ENCODE data around the gene PLSCR1. TPM values are rescaled to one million over a fixed set of nuclear protein-coding genes. Genes with fewer than 3 reads are reported as not detected.
"Not testable (repeated sequence)": the region's sequence is repeated elsewhere in the genome, so short reads cannot be mapped to it uniquely, and the experiment has no call there.

The PLSCR1 gene
- total RNA-seq, 1 donor from 2014 or later: 12.0 TPM

DNA sequence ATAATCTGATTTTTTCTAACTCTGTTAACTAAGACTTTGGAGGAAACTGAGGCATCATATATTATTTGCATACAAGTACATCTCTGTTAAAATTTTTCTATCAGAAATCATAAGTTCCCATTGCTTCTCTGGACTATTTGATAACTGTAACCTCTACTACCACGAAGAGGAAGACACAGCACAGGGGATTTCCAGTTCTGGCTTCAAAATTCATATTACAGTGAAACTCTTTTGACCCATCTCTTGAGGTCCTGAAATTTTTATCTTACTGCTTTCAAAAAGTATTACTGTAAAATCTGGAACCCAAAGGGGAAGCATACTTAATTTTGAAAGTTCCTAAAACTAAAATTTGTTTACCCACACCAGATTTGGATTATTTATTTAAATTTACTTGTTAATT, 4.2 kb downstream of the PLSCR1 start:
- peak overlapping the region; percentile 92 for H3K27ac ChIP-seq (ENCODE audit: low read depth, low read length)

DNA sequence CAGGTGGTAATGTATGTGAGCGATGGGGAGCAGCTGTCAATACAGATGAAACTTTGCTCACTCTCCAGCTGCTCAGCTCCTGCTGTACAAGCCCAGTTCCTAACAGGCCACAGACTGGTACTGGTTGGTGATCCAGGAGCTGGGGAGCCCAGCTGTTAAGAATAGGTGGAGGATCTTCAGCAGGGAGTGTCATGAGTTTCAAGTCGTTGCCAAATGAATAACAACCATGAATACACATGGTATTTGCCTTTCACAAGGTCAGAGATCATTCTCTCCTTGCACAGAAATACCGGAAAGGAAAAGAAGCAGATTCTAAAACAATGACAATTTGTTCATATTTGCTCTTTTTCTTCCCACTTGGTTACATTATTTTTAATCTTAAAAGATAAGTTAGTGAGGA, 5.1 kb downstream of the PLSCR1 start:
- Histone ChIP-seq H3K4me1 (ENCODE audit: control insufficient read depth in 3 of 3, insufficient read depth in 3 of 3, low read length in 3 of 3) (peaks cover 0 to 7% (median 4%) of the 10 kb centered on the region in 3 donors), H3K4me3 (ENCODE audit: low read length in 3 of 3) (no peak overlapping the region), H3K9me3 (ENCODE audit: control insufficient read depth in 3 of 3, low read length in 3 of 3) (no peaks in the 10 kb centered on the region), H3K27me3 (ENCODE audit: control insufficient read depth in 3 of 3, insufficient read depth in 3 of 3, low read length in 3 of 3) (no peaks in the 10 kb centered on the region), H3K27ac (ENCODE audit: low read depth, low read length) (peak overlapping the region; percentile 92), H3K9ac (ENCODE audit: low read depth in 1 of 3, low read length in 3 of 3) (no peak overlapping the region), H3K36me3 (ENCODE audit: control insufficient read depth in 3 of 3, insufficient read depth in 3 of 3, low read length in 3 of 3) (no peaks in the 10 kb centered on the region)

More for the DNA sequence above, 4.2 kb downstream of the PLSCR1 start:
- Histone ChIP-seq H3K36me3 (ENCODE audit: control insufficient read depth in 3 of 3, insufficient read depth in 3 of 3, low read length in 3 of 3) (no peaks in the 10 kb centered on the region), H3K9ac (ENCODE audit: low read depth in 1 of 3, low read length in 3 of 3) (no peak overlapping the region), H3K4me1 (ENCODE audit: control insufficient read depth in 3 of 3, insufficient read depth in 3 of 3, low read length in 3 of 3) (peaks cover 0 to 7% (median 4%) of the 10 kb centered on the region in 3 donors), H3K27me3 (ENCODE audit: control insufficient read depth in 3 of 3, insufficient read depth in 3 of 3, low read length in 3 of 3) (no peaks in the 10 kb centered on the region), H3K9me3 (ENCODE audit: control insufficient read depth in 3 of 3, low read length in 3 of 3) (no peaks in the 10 kb centered on the region), H3K4me3 (ENCODE audit: low read length in 3 of 3) (no peak overlapping the region)

DNA sequence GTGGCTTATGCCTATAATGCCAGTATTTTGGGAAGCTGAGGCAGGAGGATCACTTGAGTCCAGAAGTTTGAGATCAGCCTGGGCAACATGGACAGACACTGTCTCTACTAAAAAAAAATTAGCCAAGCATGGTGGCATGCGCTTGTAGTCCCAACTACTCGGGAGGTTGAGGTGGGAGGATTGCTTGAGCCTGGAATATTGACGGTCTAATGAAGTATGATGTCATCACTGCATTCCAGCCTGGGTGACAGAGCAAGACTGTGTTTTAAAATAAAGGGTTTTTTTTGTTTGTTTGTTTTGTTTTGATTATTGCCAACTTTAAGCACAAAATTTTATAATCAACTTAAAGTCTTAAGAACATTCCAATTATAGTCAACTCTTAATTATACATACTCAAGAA, 6.8 kb downstream of the PLSCR1 start:
- peak overlapping the region; percentile 56 for H3K27ac ChIP-seq (ENCODE audit: low read depth, low read length)
- H3K27me3 ChIP-seq (ENCODE audit: control insufficient read depth in 3 of 3, insufficient read depth in 3 of 3, low read length in 3 of 3): no peaks in the 10 kb centered on the region
- H3K36me3 ChIP-seq (ENCODE audit: control insufficient read depth in 3 of 3, insufficient read depth in 3 of 3, low read length in 3 of 3): peaks cover 0 to under 1% (median 0%) of the 10 kb centered on the region in 3 donors
- H3K9ac ChIP-seq (ENCODE audit: low read depth in 1 of 3, low read length in 3 of 3): no peak overlapping the region
- no peaks in the 10 kb centered on the region for H3K9me3 ChIP-seq (ENCODE audit: control insufficient read depth in 3 of 3, low read length in 3 of 3)
- H3K4me3 ChIP-seq (ENCODE audit: low read length in 3 of 3): no peak overlapping the region
- peaks cover 0 to 4% (median 0%) of the 10 kb centered on the region in 3 donors for H3K4me1 ChIP-seq (ENCODE audit: control insufficient read depth in 3 of 3, insufficient read depth in 3 of 3, low read length in 3 of 3)

DNA sequence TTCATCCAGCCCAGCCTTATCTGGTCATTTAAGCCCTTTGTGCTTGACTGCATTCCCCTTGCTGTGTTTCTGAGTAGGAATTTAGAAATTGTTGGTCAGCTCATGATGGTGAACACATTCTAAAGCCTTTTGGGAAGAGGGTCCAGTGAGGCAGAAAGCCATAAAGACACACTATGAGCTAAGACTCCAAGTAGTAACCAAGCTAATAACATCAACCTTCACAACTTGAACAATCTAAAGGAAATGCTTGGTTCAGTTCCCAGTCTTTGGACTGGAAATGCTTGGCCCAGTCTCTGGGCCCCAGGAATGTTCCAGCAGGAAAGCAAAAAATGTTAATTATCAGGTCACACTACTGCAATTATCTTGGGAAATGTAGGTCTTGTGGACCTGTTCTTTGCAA, 7.7 kb downstream of the PLSCR1 start:
- peaks cover 0 to 2% (median 0%) of the 10 kb centered on the region in 3 donors for H3K4me1 ChIP-seq (ENCODE audit: control insufficient read depth in 3 of 3, insufficient read depth in 3 of 3, low read length in 3 of 3)
- no peaks in the 10 kb centered on the region for H3K27me3 ChIP-seq (ENCODE audit: control insufficient read depth in 3 of 3, insufficient read depth in 3 of 3, low read length in 3 of 3)
- H3K4me3 ChIP-seq (ENCODE audit: low read length in 3 of 3): no peak overlapping the region
- no peak overlapping the region for H3K9ac ChIP-seq (ENCODE audit: low read depth in 1 of 3, low read length in 3 of 3)
- peak overlapping the region; percentile 56 for H3K27ac ChIP-seq (ENCODE audit: low read depth, low read length)
- H3K36me3 ChIP-seq (ENCODE audit: control insufficient read depth in 3 of 3, insufficient read depth in 3 of 3, low read length in 3 of 3): peaks cover 0 to 3% (median 0%) of the 10 kb centered on the region in 3 donors
- no peaks in the 10 kb centered on the region for H3K9me3 ChIP-seq (ENCODE audit: control insufficient read depth in 3 of 3, low read length in 3 of 3)

DNA sequence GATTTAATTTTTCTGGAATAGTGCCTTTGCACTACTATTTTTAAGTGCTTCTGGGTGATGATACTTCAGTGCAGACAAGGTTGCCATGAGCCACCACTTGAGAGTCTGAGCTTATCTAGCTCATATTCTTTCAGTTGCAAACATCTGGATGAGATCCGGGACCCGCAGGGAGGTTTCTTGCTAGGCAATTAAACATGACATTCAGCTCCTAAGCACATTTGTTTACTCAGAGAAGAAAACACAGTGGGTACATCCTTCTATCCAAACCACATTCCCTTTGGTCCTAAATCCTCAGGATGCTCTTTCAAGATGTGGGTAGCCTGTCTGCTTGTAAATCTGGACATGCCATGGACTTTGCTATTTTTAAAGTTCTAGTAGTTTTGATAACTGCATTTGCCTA, 12.0 kb downstream of the PLSCR1 start:
- H3K9me3 ChIP-seq (ENCODE audit: control insufficient read depth in 3 of 3, low read length in 3 of 3): no peaks in the 10 kb centered on the region
- no peaks in the 10 kb centered on the region for H3K27me3 ChIP-seq (ENCODE audit: control insufficient read depth in 3 of 3, insufficient read depth in 3 of 3, low read length in 3 of 3)
- H3K4me3 ChIP-seq (ENCODE audit: low read length in 3 of 3): no peak overlapping the region
- H3K36me3 ChIP-seq (ENCODE audit: control insufficient read depth in 3 of 3, insufficient read depth in 3 of 3, low read length in 3 of 3): peaks cover 0 to 5% (median 4%) of the 10 kb centered on the region in 3 donors
- no peaks in the 10 kb centered on the region for H3K4me1 ChIP-seq (ENCODE audit: control insufficient read depth in 3 of 3, insufficient read depth in 3 of 3, low read length in 3 of 3)
- no peak overlapping the region for H3K9ac ChIP-seq (ENCODE audit: low read depth in 1 of 3, low read length in 3 of 3)
- no peak overlapping the region for H3K27ac ChIP-seq (ENCODE audit: low read depth, low read length)

DNA sequence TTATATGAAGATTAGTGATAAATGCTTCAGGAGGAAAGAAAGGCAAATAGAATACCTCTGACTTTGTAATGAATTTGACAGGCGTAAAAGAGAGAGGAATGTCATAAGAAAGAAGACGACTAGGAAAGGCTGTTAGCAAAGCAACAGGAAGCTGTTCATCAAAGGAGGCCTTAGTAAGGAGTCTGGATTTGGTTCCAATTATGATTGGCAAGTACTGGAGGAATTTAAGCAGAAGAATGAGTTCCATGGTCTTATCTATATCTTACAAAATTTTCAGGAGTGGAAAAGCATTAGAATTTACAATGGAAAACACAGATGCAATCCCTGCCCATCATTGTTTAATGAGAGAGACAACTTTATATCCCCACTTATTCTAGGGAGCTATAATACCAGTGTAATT, 13.8 kb downstream of the PLSCR1 start:
- no peaks in the 10 kb centered on the region for H3K27me3 ChIP-seq (ENCODE audit: control insufficient read depth in 3 of 3, insufficient read depth in 3 of 3, low read length in 3 of 3)
- H3K36me3 ChIP-seq (ENCODE audit: control insufficient read depth in 3 of 3, insufficient read depth in 3 of 3, low read length in 3 of 3): peaks cover 0 to 5% (median 4%) of the 10 kb centered on the region in 3 donors
- no peak overlapping the region for H3K27ac ChIP-seq (ENCODE audit: low read depth, low read length)
- H3K9ac ChIP-seq (ENCODE audit: low read depth in 1 of 3, low read length in 3 of 3): no peak overlapping the region
- no peaks in the 10 kb centered on the region for H3K4me1 ChIP-seq (ENCODE audit: control insufficient read depth in 3 of 3, insufficient read depth in 3 of 3, low read length in 3 of 3)
- no peaks in the 10 kb centered on the region for H3K9me3 ChIP-seq (ENCODE audit: control insufficient read depth in 3 of 3, low read length in 3 of 3)
- H3K4me3 ChIP-seq (ENCODE audit: low read length in 3 of 3): no peak overlapping the region

DNA sequence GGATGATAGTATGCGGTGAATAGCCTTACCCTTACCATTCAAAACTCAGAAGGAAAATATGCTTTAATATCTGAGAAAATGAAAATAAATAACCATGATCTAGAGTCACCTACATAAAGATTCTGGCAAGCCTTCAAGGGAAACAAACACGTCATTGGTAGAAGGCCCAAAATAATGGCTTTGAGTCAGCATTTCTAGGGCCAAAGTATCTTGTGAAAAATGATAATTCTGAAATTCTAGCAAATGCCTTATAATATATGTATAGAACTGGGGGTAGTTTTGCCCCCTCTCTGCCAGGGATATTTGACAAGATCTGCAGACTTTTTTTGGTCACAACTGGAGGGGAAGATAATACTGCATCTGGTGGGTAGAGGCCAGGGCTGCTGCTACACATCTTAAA, 15.4 kb downstream of the PLSCR1 start:
- Histone ChIP-seq H3K9ac (ENCODE audit: low read depth in 1 of 3, low read length in 3 of 3) (no peak overlapping the region), H3K9me3 (ENCODE audit: control insufficient read depth in 3 of 3, low read length in 3 of 3) (no peaks in the 10 kb centered on the region), H3K36me3 (ENCODE audit: control insufficient read depth in 3 of 3, insufficient read depth in 3 of 3, low read length in 3 of 3) (peaks cover 0 to 5% (median 4%) of the 10 kb centered on the region in 3 donors), H3K27me3 (ENCODE audit: control insufficient read depth in 3 of 3, insufficient read depth in 3 of 3, low read length in 3 of 3) (no peaks in the 10 kb centered on the region), H3K4me1 (ENCODE audit: control insufficient read depth in 3 of 3, insufficient read depth in 3 of 3, low read length in 3 of 3) (no peaks in the 10 kb centered on the region), H3K27ac (ENCODE audit: low read depth, low read length) (no peak overlapping the region), H3K4me3 (ENCODE audit: low read length in 3 of 3) (no peak overlapping the region)

DNA sequence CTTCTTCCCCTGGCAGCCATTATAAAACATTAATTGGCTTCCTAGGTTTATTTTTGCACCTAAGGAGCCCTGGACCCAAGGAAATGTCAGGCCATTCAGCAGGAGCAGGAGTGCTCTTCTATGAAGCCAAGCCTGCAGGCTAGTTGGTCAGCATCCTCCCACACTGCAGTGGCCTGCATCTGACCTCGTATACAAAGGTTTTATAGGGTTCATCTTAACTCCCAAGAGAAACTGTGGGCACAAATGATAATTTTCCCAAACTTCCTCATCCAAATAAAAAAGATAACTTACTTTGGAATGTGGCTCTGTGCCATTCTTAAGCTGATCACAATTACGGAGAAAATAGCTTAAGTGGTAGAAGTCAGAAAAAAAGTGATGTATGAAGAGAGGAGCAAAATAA, 19.4 kb downstream of the PLSCR1 start:
- Histone ChIP-seq H3K9me3 (ENCODE audit: control insufficient read depth in 3 of 3, low read length in 3 of 3) (no peaks in the 10 kb centered on the region), H3K36me3 (ENCODE audit: control insufficient read depth in 3 of 3, insufficient read depth in 3 of 3, low read length in 3 of 3) (peaks cover 0 to 6% (median 5%) of the 10 kb centered on the region in 3 donors), H3K4me3 (ENCODE audit: low read length in 3 of 3) (no peak overlapping the region), H3K27ac (ENCODE audit: low read depth, low read length) (no peak overlapping the region), H3K4me1 (ENCODE audit: control insufficient read depth in 3 of 3, insufficient read depth in 3 of 3, low read length in 3 of 3) (no peaks in the 10 kb centered on the region), H3K27me3 (ENCODE audit: control insufficient read depth in 3 of 3, insufficient read depth in 3 of 3, low read length in 3 of 3) (no peaks in the 10 kb centered on the region), H3K9ac (ENCODE audit: low read depth in 1 of 3, low read length in 3 of 3) (no peak overlapping the region)

DNA sequence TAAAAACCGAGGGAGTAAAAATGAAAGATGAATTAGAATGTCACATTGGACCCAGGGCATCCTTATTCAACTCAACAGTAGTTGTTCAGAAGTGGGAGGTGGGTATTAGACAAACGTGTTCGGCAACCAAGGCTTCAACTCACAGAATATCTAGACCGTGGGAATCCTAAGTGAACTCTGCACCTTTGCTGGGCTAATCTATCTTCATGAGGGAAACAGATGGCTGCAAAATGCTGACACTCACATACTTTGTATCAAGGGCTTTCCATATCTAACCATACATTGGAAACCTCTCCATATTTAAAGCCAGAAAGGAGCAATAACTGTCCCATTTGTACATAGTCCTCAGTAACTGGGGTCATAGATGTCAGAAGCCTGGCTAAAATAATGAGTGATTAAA, 20.9 kb downstream of the PLSCR1 start:
- no peaks in the 10 kb centered on the region for H3K27me3 ChIP-seq (ENCODE audit: control insufficient read depth in 3 of 3, insufficient read depth in 3 of 3, low read length in 3 of 3)
- H3K9me3 ChIP-seq (ENCODE audit: control insufficient read depth in 3 of 3, low read length in 3 of 3): no peaks in the 10 kb centered on the region
- H3K4me1 ChIP-seq (ENCODE audit: control insufficient read depth in 3 of 3, insufficient read depth in 3 of 3, low read length in 3 of 3): no peaks in the 10 kb centered on the region
- H3K36me3 ChIP-seq (ENCODE audit: control insufficient read depth in 3 of 3, insufficient read depth in 3 of 3, low read length in 3 of 3): peaks cover 0 to 5% (median 2%) of the 10 kb centered on the region in 3 donors
- H3K27ac ChIP-seq (ENCODE audit: low read depth, low read length): no peak overlapping the region
- no peak overlapping the region for H3K4me3 ChIP-seq (ENCODE audit: low read length in 3 of 3)
- no peak overlapping the region for H3K9ac ChIP-seq (ENCODE audit: low read depth in 1 of 3, low read length in 3 of 3)

DNA sequence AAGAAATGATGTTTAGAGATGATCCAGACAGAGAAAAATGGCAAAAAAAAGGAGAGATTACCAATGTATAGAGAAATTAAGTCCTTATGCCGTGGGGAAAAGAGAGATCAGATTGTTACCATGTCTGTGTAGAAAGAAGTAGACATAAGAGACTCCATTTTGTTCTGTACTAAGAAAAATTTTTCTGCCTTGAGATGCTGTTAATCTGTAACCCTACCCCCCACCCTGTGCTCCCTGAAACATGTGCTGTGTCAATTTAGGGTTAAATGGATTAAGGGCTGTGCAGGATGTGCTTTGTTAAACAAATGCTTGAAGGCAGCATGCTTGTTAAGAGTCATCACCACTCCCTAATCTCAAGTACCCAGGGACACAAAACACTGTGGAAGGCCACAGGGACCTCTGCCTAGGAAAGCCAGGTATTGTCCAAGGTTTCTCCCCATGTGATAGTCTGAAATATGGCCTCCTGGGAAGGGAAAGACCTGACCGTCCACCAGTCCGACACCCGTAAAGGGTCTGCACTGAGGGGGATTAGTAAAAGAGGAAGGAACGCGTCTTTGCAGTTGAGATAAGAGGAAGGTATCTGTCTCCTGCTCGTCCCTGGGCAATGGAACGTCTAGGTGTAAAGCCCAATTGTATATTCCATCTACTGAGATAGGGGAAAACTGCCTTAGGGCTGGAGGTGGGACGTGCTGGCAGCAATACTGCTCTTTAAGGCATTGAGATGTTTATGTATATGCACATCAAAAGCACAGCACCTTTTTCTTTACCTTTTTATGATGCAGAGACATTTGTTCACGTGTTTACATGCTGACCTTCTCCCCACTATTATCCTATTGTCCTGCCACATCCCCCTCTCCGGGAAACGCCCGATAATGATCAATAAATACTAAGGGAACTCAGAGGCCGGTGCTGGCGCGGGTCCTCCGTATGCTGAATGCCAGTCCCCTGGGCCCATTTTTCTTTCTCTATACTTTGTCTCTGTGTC, 21.9 kb downstream of the PLSCR1 start:
- H3K9me3 ChIP-seq (ENCODE audit: control insufficient read depth in 3 of 3, low read length in 3 of 3); H3K4me1 ChIP-seq (ENCODE audit: control insufficient read depth in 3 of 3, insufficient read depth in 3 of 3, low read length in 3 of 3); H3K27ac ChIP-seq (ENCODE audit: low read depth, low read length); H3K4me3 ChIP-seq (ENCODE audit: low read length in 3 of 3); H3K36me3 ChIP-seq (ENCODE audit: control insufficient read depth in 3 of 3, insufficient read depth in 3 of 3, low read length in 3 of 3); H3K27me3 ChIP-seq (ENCODE audit: control insufficient read depth in 3 of 3, insufficient read depth in 3 of 3, low read length in 3 of 3); H3K9ac ChIP-seq (ENCODE audit: low read depth in 1 of 3, low read length in 3 of 3): not testable (repeated sequence)

All from skeletal muscle tissue (tissue), 4 donors.